HL-60 (cell line): ENCODE data around the gene PLA1A.

ENCODE experiments used
- POLR2AphosphoS5 ChIP-seq: IDR thresholded peaks from 2 replicates; pipeline ENCODE4 v1.6.1; 2012; ENCODE audit warnings: low read depth
- TF ChIP-seq, protein P1 (sequence below): IDR thresholded peaks from 2 replicates; pipeline ENCODE4 v1.6.1; 2012; ENCODE audit warnings: low read depth; ENCODE audit not compliant: insufficient replicate concordance
- TF ChIP-seq, protein P2 (sequence below): IDR thresholded peaks from one replicate; pipeline ENCODE4 v1.5.1; 2011; ENCODE audit warnings: low read length, control low read depth, inconsistent platforms; ENCODE audit not compliant: insufficient read depth

DNA sequence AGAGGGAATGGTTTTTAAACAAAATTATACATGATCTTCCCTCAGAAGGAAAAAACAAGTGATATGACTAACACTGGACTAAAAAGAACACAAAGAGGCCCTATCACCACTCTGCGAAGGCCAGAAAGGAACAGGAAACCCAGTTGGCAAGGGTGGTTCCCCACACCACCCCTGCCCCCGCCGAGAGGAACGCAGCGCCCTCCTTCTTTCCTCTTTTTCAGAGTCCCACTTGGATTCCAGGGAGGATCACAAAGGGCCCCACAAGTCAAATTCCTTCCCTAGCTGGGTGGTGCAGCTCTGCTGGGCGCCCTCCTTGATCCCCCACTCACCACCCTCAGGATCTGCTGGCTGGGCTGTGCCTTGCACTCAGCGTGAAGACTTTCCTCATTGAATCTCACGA is 29.8 kb downstream of the PLA1A start:
- TF ChIP-seq, protein P1, sequence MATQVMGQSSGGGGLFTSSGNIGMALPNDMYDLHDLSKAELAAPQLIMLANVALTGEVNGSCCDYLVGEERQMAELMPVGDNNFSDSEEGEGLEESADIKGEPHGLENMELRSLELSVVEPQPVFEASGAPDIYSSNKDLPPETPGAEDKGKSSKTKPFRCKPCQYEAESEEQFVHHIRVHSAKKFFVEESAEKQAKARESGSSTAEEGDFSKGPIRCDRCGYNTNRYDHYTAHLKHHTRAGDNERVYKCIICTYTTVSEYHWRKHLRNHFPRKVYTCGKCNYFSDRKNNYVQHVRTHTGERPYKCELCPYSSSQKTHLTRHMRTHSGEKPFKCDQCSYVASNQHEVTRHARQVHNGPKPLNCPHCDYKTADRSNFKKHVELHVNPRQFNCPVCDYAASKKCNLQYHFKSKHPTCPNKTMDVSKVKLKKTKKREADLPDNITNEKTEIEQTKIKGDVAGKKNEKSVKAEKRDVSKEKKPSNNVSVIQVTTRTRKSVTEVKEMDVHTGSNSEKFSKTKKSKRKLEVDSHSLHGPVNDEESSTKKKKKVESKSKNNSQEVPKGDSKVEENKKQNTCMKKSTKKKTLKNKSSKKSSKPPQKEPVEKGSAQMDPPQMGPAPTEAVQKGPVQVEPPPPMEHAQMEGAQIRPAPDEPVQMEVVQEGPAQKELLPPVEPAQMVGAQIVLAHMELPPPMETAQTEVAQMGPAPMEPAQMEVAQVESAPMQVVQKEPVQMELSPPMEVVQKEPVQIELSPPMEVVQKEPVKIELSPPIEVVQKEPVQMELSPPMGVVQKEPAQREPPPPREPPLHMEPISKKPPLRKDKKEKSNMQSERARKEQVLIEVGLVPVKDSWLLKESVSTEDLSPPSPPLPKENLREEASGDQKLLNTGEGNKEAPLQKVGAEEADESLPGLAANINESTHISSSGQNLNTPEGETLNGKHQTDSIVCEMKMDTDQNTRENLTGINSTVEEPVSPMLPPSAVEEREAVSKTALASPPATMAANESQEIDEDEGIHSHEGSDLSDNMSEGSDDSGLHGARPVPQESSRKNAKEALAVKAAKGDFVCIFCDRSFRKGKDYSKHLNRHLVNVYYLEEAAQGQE, result no peak
- TF ChIP-seq, protein P2, sequence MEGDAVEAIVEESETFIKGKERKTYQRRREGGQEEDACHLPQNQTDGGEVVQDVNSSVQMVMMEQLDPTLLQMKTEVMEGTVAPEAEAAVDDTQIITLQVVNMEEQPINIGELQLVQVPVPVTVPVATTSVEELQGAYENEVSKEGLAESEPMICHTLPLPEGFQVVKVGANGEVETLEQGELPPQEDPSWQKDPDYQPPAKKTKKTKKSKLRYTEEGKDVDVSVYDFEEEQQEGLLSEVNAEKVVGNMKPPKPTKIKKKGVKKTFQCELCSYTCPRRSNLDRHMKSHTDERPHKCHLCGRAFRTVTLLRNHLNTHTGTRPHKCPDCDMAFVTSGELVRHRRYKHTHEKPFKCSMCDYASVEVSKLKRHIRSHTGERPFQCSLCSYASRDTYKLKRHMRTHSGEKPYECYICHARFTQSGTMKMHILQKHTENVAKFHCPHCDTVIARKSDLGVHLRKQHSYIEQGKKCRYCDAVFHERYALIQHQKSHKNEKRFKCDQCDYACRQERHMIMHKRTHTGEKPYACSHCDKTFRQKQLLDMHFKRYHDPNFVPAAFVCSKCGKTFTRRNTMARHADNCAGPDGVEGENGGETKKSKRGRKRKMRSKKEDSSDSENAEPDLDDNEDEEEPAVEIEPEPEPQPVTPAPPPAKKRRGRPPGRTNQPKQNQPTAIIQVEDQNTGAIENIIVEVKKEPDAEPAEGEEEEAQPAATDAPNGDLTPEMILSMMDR, result no peak
- no peak for TF ChIP-seq POLR2AphosphoS5
